T-helper 2 cell treated with Interferon-gamma antibody and Interleukin-4, amounts not matched to agents 100 ng/mL and 5 ng/mL, for 36 hours (primary cell): Measurements from ENCODE around the gene CARMIL1. TPM values are rescaled to one million over a fixed set of nuclear protein-coding genes. Genes with fewer than 3 reads are reported as not detected.

Experiments used
- intact Hi-C: fragments of 100-400 bp; cut with micrococcal nuclease; formaldehyde crosslinking; loops from one replicate; pipeline ENCODE4 v1.15.1; 2023
- total RNA-seq: library from RNA; stranded (reverse); gene quantifications from 2 replicates; pipeline ENCODE4 v1.2.3, GENCODE V29; 2022

The CARMIL1 gene
- total RNA-seq, 1 donor from 2014 or later: 2.1 TPM

DNA sequence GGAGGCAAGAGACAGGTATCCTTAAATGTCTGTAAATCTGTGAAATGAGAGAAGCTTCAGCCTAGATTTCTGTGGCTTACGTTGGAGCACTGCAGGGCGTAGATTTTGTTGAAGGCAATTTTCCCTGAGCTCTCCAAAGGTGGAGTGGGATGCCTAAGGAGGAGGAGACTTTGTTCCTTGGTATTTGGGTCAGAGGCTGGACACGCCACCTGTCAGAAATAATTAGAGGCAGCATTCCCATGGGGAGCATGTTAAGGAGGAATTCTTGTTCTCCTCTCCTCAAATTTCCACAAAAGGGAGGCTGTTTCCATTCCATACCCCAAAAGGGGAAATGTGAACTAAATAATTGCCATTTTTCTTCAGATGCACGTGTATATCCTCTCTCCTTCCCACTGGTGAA, 361.7 kb downstream of the CARMIL1 start:
- intact Hi-C loops: no loop called here

DNA sequence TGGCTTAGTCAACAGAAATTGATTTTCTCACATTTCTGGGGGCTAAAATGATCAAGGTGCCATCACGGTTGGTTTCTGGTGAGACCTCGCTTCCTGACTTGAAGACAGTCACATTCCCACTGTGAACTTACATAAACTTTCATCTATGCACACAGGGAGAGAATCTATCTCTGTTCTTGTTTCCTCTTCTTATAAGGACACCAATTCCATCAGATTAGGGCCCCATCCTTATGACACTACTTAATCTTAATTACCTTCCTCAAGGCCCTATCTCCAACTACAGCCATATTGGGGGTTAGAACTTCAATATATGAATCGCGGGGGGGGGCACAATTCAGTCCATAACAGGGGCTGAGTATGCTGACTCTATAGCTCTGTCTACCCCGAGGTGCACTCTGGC, 362.2 kb downstream of the CARMIL1 start:
- intact Hi-C loops: no loop called here

DNA sequence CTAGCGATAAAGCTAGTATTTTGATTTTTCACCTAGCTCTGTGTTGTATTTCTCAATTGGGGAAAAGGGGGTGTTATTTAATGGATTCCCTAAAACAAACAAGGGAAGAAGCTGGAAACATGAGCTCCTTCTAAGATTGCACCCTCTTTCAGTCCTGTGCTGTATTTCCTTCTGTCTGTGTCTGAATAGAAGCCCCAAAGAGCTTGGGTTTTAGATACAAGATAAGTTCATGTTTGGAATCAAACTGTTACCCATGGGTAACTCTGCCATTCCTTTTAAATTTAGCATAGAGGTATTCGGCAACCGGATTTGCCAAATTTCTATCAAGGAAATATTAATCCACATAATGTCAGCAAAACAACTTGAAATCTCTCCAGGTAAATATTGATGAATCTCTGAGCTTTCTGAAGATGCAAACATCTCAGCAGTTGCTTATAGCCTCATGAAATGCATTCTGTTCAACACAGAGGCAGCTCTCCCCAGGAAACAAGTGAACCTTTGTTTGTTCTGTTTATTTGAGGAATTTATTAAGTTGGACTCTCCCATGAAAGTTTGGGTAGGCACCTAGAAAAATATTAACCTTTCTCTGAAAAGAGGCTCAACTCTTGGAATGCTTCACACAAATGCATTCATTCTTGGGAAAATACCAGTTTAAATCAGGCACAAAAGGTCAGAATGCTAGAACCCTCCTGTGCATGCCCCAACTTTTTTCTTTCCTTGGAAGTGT, 362.9 kb downstream of the CARMIL1 start:
- intact Hi-C loops: no loop called here

DNA sequence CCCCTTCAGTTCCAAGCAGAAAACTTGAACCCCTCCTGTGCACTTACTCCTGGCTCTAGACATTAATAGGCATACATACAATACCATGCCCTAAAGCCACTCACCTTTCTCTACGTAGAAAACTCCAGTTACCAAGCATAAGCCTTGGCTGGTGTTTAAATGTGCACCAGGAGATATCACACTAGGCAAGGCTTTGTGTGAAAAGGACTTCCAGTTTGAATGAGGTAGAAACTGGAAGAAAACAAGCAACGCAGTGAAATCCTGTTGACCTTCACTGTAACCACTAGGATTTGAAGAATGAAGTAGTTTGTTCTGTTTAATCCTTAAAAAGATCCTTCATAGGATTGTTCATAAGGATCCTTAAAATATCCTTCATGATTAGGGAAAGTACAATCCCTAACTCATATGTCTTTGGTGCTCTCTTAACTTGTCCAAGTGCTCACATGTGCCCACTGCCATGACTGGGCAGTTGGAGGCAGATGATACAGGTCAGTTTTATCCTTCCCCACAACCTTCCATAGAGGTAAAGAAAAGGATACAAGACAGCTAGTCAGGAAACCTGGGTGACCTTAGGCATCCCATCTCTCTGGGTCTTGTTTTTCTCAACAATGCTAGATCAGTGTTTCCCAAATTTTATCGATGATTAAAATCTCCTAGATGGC, 363.6 kb downstream of the CARMIL1 start:
- intact Hi-C loops: no loop called here

DNA sequence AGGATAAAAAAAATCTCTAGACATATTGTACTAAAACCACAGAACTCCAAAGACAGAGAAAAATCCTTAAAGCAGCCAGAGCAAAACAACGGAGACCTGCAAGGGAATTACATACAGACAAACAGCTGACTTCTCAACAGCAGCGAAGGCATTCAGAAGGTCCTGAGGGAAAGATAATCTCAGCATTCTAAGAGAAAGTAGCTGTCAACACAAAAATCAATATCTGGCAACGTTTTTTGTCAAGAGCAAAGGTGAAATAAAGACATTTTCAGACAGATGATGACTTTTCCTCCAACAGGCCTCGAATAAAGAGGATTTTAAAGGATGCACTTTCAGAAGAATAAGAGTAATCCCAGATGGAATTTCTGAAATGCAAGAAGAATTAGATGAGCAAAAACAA, 366.7 kb downstream of the CARMIL1 start:
- intact Hi-C loops: no loop called here

DNA sequence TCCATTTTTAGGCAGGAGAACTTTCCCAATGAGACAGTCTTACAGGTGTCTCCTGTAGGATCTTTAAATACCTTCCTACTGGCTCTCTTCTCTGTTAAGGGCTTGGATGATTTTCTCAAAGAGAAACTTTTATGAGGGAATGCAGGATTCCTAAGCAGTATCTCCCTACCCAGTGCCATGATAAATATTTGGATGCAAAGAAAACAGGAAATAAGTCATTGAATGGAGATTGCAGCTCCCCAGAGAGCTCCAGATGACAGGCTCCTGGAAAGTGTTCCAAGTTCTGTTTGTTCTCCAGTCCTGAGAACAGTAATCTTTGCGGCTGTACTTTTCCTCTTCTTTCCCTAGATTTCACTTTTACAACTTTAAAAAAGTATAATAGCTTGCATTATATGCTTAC, 370.4 kb downstream of the CARMIL1 start:
- intact Hi-C loops: no loop called here

DNA sequence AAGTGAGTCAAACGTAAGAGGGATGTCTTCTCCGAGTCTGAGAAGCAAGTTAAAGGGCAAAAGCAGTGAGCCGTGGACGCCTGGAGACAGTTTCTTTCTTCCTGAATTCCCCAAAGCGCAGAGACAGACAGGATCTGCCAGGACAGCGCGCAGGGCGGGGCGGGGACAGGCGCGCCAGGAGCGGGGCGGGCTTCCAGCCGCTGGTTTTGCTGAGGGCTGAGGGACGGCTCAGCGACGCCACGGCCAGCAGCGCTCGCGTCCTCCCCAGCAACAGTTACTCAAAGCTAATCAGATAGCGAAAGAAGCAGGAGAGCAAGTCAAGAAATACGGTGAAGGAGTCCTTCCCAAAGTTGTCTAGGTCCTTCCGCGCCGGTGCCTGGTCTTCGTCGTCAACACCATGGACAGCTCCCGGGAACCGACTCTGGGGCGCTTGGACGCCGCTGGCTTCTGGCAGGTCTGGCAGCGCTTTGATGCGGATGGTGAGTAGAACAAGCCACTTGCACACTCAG, 372.9 kb downstream of the CARMIL1 start, which contains the start of gene SCGN:
TSS of gene SCGN (plus strand) at position 209 of the 509 bp plus-strand sequence. CDS start at position 398, 189 bp downstream.
- intact Hi-C loops: no loop called here

DNA sequence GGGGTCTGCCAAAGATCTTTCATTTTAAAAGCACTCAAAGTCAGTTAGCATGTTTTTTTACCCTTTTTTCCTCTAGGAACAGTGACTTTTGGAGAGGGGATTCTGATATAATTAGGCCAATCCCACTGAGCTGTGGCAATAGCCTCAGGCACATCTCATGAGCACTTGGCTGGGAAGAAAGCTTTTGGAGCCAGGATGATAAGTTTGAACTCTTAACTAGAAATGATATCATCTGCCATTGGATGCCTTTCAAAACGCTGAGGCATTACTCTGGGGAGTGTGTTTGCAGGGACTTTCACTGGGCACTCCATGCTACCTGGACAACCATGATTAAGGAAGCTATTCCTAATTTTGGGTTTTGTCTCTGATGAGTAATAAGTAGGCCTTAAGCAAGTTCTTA, 376.5 kb downstream of the CARMIL1 start:
- intact Hi-C loops: no loop called here

DNA sequence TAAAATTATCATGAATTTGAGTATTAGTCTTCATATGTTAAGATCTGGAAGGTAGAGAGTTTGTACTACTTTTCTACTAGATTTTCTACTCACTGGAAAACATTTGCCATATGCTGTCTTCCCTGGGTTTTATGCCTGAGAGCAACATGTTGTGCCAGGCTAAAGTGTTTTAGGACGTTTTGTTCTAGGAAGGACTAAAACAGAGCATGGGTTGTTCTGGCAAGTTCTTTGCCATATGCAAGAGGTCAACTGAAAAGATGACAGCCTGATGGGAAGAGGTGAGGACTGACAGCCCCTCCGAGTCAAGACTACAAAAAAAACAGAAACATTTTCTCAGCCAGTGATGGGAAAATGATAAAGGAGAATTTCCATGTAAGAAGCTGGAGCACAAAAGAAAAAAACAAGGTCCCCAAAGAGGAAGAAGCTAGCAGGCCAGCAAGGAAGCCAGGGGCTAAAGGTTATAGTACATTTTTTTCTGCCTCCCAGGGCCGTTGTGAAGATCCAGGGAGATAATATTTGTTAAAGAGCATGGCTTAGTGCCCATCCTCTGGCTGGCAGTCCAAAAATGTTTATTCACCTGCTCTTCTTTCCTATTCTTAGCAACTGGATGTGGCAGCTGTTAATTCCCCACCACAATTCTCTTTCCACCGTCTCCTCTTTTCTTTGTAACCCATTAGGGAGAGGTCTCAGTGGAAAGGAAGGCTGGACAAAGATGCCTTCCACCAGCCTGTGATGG, 380.6 kb downstream of the CARMIL1 start:
- intact Hi-C loops: no loop called here

DNA sequence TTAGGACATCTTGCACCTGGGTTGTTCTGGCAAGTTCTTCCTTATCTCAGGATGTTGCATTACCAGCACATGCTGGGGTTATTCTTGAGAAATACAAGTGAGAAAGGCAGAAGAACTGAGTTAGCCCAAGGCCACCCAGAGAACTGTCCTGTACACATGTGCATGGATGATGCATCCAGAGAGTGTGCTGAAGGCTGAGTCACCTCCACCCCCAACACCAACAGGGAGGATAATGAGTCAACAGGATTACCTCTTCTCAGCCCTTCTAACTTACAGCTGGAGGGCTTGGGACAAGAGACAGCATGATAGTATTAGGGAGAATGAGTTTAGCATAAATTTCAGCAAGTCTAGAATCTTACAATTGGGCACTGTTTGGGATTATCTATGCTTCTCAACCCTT, 381.3 kb downstream of the CARMIL1 start:
- intact Hi-C loops: no loop called here

DNA sequence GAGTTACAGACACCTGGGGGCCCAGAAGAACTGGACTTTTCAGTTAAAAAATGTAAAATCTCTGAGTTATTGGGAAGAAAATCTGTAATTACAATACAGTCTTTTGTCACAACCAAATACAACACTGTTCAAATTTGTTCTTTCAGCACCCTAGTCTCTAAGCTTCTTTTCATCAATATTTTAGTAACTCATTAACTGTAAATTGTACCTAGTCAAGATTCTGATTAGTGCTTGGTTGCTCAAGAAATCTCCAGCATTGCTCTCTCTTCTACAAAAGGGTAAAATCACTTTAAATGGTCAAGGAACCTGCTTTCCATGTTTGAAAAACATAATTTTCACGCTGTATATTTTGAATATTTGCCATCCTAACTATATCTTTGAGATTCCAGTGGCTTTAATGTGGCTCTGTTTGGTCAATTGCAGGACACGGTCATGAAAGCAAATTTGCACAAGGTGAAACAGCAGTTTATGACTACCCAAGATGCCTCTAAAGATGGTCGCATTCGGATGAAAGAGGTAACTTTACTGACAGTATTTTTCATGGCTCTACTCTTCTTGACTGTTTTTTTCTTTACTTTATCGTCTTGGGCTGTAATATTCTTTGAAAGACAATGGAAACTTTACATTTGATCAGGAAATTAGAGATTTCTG, 382.1 kb downstream of the CARMIL1 start:
- intact Hi-C loops: no loop called here

DNA sequence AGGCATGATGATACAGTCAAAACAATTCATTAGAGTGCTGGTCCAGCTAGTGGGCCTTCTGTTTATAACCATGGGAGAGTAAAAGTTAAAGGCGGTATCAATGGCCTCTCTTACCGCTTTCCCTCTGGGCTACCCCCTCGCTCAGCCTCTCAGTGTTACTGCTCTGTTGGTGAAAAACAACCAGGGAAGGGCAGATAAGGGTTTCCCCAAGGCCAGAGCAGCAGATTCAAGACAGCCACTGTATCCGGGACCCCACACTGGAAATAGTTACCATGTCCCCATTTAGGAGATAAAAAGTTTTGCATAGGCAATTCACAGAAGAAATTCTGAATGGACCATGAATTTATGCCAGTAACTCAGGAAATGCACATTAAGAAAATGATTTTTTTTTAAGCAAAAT, 386.3 kb downstream of the CARMIL1 start:
- intact Hi-C loops: no loop called here

DNA sequence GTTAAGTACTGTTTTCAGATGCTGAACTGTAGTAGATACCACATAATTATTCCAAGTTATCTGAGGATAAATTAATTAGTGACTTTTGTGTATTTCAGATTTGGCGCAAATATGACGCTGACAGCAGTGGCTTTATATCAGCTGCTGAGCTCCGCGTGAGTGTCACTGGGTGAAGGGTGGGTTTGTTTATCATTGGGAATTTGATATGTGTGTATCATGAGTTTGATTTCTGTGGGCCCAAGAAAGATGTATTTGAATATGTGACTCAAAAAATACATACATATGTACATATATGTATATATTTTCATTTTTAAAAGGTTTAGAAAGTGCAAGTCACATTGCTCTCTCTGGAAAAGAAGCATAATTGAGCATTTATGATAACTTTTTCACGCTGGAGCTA, 390.2 kb downstream of the CARMIL1 start:
- intact Hi-C loops: no loop called here
